ENCODE measurements around the gene FRMD1. TPM values are rescaled to one million over a fixed set of nuclear protein-coding genes. Genes with fewer than 3 reads are reported as not detected.

FRMD1 gene
- total RNA-seq, 1 experiment from 2014 or later, result not detected

- DNase-seq (ENCODE audit: low read depth), result peak; percentile 99
Measured at GRCh38 chr6:168007592-168008338, 71.2 kb downstream of the FRMD1 start.

- DNase-seq (ENCODE audit: low read depth), result no peak
Measured at GRCh38 chr6:168005796-168006195, 73.2 kb downstream of the FRMD1 start.

- no peak for DNase-seq (ENCODE audit: low read depth)
Measured at GRCh38 chr6:168004945-168005344, 74.1 kb downstream of the FRMD1 start.

- DNase-seq (ENCODE audit: low read depth), result no peak
Measured at GRCh38 chr6:168004023-168004422, 75.0 kb downstream of the FRMD1 start.

Other genes with a start within 250 kb of the FRMD1 start
- not detected in 2 replicates for gene KIF25, start 81.5 kb downstream of the FRMD1 start, total RNA-seq (2014; rRNA removed)
- not detected in 2 replicates for gene DACT2, start 240.6 kb upstream of the FRMD1 start, total RNA-seq (2014; rRNA removed)

Data from LHCN-M2 (cell line).